HG02642 (cell line): Measurements from ENCODE around the gene PDE6A.

Source experiments
- ATAC-seq: cut with Tn5 transposase; IDR thresholded peaks from one replicate; pipeline ENCODE4 v1.9.1; 2021; ENCODE audit warnings: mild to moderate bottlenecking; ENCODE audit not compliant: unreplicated experiment, poor library complexity

The PDE6A gene

DNA sequence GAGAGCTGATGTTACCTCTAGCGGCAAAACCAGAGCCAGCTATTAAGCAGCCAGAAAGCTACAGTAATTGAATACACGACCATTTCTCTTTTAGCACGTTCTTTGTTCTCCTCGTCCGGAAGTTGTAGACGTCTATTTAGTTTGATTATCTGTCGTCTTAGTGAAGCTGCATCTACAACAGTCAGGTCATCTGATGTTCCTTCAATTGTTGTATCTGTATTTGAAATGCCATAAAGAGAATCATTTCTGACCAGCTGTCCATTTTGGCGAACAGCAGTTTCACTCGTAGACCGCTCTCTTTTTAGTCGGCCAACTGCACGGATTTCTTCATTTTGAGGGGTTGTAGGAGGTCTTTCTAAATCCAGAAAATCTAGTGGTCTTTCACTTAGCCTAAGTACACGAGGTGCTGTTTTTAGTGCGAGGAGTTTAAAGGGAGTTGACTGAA is 12.6 kb downstream of the PDE6A start:
- no peak for ATAC-seq

DNA sequence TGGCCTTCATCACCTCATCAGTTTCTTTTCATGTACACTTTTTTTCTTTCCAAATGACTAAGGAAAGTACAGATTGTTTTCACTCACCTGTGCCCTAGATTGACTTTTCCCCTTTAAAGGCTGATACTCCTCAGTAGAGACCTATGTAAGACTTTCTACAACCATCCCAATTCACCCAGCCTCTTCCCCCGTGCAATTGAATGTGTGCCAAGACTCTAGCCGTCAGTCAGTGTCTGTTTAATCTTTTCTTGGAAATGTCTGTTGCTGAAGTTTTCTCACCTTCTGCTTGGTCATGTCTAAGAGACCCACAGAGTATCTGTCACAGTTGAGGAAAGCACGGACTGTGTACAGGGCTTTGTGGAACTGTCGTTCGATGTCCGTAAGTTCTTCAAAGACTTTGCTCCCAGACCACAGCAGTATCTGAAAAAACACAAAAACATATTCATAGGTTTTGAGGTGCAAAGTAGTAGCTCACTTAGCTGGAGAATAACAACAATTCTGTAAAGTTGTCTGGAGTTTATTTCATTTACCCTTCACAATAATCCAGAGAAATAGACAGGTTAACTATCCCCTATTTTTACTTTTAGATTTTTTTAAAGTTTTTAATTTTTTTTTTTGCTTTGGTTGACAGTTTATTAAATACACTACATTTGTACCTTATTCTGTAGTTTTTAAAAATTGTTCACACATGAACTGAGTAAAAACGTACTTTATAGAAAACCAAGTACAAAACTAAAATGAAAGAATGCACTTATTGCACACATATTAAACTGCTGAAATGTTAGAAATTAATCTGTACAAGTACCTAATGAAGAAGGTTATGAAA is 13.6 kb downstream of the PDE6A start:
- no peak for ATAC-seq

DNA sequence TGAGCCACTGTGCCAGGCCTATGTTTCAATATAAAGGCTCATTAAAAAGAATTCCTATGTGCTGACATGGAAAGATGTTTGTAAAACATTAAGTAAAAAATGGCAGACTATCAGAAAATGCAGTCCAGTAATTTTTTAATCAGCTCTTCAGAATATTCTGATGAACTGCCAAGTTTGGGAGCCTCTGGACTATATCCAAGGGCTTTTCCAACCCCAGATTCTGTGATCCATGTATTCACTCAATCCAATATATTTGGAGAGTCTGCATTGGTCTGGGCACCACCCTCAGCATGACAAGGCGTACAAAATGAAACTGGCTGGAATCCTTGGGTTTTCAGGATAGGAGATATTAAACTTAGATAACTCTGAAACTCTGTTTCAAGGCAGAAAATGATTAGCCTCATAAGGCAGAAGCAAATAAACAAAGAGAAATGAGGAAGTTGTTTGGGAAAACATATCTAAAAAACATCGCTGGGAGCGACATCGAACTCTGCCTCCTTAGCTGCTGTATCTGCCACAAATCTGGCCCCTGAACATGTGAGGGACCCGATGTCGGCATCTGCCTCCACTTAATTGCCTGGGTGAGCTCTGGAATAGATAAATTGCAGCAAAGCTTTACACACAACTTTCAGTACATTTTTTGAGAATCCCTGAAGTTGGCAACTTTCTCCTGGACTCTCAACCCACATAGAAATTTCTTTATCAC is 14.4 kb downstream of the PDE6A start:
- no peak for ATAC-seq

DNA sequence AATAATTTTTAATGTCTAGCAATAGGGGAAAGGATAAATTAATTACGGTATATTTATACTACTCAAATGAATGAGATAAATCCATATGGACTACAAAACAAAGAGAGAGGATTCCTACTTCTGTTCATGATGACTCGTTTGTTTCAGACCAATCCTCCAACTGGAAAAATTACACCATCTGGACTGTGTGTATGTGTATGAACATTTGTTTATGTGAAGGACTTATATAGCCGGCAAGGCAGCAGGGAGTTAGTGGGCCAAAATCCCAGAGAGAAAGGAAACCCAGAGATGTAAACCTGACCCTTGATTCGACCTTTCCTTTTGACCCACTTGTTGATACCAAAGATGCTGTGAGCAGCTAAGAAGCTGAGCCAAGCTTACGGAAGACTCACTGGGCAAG is 20.1 kb downstream of the PDE6A start:
- no peak for ATAC-seq

DNA sequence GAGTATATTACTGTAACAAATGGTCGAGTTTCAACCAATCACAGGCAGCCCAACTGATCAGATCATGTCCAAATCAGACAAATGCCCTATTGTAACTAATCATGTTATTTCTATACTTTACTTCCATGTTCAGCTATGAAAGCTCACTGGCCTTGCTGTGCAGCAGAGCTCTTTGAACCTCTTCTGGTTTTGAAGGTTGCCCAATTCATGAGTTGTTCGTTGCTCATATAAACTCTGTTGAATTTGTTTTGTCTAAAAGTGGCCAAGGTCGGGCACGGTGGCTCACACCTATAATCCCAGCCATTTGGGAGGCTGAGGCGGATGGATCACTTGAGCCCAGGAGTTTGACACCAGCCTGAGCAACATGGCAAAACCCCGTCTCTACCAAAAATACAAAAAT is 21.6 kb downstream of the PDE6A start:
- ATAC-seq = no peak

DNA sequence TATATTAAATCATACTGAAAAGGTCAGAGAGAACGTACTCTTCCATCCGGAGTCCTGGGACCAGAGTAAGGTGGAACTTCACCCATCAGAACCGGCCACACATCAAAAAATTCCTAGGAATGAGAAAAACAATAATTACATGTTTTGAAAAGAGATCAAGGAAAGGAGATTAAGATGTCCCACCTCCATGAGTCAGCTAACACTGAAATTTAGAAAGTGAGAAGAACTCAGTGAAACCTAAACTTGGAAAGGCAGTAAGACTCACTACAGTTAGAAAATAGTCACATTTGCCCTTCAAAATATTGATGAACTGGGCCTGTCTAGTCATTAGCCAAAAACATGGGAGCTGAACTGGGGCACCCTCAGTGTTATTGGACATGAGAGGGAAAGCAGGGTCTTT is 23.0 kb downstream of the PDE6A start:
- no peak for ATAC-seq

DNA sequence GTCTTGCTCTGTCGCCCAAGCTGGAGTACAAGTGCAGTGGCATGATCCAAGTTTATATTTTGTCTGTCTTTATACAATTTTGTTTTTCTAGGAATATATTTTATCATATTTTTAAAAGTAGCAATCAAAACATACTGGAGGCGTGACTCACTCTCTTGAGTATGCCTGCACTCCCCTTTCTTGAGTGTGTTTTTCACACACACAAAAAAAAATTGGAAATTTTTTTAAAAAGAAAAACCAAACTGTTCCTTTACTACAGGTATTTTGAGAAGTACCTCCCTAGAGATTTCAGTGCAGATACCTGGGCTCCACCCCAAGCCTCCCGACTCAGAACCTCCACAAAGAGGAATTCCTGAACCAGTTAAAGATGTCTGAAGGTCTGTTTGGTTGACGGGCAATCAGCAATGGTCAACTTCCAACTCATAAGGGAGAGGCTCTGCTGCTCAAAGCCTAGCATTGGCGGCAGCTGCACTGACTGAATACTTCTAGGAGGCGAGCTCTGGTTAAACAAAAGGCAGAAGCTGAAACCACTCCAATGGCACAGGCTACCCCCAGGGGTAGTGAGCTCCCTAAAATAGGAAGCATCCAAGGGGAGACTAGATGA is 27.4 kb downstream of the PDE6A start:
- ATAC-seq = no peak

DNA sequence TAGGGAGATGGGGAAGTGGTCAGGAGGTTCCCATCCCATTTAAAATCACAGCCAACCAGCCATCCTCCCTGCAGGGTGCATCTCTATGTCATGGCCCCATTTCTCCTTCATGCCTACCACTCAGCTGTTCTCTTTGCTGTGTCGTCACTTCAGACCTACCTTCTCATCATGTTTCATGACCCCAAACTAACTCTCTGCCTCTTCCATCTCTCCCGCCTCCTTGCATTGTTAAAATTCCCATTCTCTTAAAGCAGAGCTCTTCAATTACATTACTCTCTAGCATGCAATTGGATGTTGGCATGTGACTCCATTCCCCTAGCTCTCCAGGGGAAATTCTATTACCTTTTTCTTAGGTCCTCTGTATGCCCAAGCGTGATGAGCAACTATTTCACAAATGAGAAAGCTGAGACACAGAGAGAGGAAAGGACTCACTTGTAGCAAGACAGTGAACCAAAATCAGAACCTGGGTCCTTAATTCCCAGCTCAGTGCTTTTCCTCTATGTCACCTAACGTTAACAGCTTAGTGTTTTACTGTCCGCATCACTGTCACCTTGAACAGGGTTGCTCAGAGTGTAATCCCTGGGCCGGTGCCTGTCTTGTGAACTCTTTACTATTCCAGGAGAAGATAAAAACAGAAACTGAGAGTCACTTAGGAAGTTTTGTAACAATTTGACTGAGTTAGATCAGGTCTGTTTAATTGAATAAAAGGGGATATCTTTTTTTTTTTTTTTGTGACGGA is 28.1 kb downstream of the PDE6A start:
- no peak for ATAC-seq

DNA sequence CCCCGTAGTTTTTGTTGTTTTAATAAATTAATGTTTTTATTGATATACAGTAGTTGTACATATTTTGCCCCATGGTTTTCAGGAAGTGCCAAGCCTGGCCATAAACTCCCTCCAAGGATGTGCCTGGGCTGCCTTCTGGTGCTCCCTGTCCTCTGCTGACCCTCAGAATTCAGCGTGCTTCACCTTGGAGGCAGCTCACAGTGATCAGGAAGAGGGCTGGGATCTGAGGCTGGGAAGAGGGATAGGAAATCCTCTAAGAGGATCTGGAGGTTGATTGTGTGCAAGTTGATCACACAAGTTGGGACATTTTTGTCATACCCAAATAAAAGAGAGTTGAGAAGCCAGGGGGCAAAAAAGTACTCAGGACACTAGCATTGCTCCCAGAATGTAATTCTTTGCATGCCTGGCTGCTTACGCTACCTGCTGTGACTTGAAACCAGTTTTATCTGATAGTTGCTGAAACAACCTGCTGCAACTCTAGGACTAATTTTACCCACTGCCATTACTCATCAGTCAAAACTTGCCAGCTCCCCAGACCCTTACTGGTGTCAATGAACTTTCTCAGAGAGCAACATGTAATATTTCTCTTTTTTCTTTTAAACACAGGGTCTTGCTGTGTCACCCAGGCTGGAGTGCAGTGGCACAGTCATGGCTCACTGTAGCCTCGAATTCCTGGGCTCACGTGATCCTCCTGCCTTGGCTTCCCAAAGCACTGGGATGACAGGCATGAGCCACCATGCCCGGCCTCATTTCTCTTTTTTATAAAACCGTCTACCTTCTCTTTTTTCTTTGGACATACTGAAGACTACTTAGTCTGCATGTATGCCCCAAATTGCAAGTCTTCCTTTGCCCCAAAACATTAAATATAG is 29.0 kb downstream of the PDE6A start:
- no peak for ATAC-seq

DNA sequence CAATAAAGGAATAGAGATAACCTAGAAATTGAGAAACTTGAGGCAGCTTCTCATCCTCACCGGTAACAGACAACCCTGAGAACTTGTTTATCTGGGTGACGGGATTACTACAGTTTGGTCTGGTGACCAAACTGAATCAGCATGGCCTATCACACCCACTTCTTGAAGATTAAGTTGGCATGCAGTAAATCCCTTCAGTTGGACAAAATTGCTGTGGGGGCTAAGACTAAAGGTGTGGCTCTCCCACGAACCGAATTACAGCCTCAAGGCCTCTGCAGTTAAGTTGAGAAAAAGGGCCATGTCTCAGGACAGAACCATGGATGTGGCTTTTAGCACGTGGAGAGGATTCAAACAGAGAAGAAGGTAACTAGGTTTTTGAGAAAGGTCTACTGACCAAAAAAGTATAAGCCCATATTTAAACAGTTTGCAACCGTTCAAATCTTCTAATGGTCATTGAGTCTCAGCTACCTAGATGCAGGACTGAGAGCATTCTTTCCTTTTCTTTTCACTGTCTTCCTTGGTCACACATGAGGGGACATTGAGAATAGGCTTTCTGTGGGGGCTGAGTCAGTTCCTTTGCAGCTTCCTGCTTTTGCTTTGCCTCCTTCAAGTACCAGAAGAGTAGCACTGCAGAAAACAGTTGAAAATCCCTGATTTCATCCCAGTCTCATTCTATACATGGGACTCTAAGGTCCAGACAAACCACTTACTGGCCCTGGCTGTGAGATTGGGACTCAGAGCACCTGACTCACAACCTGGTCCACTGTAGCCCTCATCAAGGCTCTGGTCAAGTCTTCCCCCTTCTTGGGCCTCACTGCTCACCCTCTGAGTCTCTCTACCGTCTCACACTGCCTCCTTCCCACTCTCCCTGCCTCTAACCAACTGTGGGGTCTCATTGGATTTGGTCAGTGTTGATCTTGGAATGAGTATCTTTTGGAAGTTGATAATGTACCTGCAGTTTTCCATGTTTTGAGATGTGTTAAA is 30.9 kb downstream of the PDE6A start:
- ATAC-seq = no peak

DNA sequence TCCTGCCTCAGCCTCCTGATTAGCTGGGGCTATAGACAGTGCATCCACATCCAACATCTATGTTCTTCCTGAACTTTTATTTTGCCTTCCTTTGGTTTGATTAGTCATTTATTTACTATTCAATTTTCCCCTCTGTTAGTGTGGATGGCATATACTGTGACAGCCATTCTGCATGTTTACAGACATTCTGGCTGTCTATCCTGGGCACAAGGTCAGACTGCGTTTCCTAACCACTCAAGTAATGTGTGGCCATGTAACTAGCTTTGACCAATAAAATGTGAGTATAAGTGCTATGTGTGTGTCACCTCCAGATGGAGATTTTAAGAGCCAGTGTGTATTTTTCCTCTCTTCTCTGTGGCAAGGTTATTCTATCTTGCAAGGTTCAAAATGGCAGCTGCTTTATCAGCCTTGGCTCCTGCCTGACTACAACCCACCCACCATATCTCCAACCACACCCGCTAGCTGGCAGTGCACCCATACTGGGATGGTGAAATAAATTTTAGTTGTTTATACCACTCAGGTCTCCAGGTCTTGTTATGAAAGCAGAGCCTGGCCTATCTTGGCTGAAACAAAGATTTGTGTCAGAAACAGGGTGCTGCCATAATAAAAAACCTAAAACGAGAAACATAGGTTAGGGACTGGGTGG is 32.2 kb downstream of the PDE6A start:
- ATAC-seq = no peak

DNA sequence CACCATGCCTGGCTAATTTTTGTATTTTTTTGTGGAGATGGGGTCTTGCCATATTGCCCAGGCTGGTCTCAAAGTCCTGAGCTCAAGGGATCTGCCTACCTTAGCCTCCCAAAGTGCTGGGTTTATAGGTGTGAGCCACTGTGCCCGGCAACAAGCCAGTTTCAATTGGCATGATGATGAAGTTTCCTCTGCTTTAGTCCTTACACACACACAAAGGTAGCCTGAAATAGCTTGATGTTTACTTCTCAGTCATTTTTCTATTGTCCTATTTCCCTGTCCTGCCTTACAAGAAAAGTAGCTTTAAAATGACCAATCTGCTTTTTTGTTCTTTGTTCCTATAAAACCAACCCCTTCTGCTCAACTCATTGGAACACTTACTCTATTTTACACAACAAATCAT is 33.6 kb downstream of the PDE6A start:
- no peak for ATAC-seq

DNA sequence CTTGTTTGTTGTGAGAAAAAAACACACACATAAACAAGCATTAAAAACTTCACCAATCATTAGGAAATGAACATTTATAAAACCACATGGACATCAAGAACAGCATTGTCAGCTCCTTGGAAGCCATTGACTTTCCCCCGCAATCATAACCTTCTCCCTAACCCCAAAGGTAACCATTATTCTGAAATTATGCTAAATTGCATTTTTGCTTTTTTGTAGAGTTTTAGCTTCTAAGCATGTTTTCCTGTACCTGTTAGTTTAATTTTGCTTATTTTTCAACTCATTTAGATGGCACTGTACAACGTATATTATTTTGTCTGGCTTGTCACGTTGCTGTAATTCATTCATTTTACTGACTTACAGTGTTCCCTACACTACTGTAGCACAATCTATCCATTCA is 36.8 kb downstream of the PDE6A start:
- ATAC-seq = no peak

DNA sequence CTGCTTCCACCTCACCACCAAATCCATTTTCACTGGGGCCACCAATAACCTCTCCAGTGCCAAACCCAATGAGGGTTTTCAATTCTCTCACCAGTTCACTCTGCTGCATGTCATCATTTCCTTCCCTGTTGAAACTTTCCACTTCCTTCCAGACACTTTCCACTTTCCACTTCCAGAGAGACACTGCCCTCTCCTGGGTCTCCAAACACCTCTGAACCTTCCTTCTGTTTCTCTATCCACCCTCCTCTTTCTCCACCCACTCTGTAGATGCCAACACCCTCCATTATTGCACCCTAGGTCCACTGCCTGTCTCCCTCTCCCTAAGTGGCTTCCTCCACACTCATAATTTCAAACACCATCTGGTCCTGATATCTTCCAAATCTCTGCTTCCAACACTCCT is 39.6 kb downstream of the PDE6A start:
- ATAC-seq = no peak

DNA sequence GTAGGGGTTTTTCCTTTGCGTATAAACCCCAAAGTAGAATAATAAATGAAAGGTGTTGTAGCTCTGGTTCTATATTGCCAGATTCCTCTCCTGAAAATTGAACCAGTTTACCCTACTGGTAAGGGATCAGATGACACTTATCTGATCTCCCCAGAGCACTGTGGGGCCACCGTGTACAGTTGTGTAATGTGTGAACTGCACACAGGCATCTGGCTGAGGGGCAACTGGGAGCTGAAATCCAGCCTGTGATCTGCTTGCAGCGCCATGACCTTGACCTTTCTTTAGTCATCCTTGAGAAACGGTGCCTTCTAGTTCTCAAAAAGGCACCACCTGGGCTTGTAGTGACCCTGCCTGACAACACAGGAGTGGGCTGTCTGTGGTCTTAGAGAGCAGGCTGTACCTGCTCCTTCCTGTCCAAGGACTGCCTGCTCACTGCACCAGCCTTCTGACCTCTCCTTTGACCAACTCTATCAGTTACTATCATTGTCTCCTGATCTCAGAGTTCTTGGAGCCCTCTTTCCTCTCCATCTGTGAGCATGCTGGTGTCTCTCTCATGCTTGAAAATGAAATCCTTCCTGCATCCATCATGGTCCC is 40.2 kb downstream of the PDE6A start:
- no peak for ATAC-seq

DNA sequence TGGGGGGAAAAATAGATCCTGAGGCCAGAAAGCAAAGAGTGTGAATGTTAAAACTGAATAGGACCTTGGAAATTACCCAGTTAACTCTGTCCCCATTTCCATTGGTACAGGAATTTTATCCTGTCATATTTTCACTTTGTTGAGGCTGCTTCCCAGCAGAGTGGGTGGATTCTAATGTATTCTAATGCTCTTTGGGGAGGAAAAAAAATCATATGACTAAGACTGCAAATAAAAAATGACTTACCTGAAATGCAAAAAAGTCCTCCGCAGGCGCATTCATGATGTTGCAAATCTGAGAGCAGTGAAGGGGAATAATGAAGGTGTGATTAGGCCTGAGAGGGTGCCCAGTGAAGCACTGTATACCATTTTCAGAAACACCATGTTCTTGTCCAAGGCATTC is 41.2 kb downstream of the PDE6A start:
- no peak for ATAC-seq

DNA sequence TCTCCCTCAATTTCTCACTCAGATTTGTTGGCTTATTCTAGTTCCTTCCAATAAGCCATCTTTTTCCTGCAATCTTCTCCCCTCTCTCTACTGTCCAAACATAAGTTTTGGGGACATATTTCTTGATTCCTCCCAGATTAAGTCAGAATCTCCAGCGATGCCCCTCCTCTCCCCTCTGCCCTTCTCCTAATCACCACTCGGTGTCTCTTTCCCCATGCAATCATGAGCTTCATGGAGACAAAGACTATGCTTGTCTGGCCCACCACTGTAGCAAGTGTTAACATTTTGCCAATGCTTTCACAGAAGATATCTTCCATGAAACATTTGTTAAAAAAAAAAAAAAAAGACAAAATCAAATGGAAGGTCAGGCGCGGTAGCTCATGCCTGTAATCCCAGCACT is 42.4 kb downstream of the PDE6A start:
- ATAC-seq = no peak

DNA sequence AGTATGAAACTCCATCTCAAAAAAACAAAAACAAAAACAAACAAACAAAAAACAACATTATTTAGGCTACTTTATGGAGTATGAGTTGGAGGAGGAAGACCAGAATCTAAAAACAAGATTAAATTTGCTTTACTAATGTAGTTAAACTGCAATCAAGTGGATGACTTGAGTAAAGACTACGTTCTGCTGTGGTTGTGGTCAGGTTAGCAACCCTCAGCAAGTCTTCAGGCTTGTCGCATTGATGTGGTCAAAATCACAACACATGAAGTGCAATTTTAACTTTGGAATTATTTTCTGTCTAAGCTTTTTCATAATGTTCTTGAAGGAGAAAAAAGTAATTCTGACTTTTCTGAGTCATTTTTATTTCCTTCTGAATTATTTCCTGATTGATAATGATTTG is 43.1 kb downstream of the PDE6A start:
- no peak for ATAC-seq
